GM12878 (cell line): ENCODE results near the gene KIF25. TPM values are rescaled to one million over a fixed set of nuclear protein-coding genes. Genes with fewer than 3 reads are reported as not detected.

Experiments
- ATAC-seq: fragments of 200-7000 bp; cut with Tn5 transposase; 3 replicates; pipeline ENCODE4 v1.9.1; 2020; ENCODE audit warnings: mild to moderate bottlenecking, moderate library complexity
- BruUV-seq: library from RNA; stranded (reverse); fragments of 400-500 nt; replicated peaks from 2 replicates; lab custom pipeline; 2021; lab: Mats Ljungman, UMichigan
- CTCF ChIA-PET: fragments of 300-600 bp; sonication (Branson Sonifier 250); formaldehyde crosslinking; extraction: SDS; loops from one replicate; lab custom pipeline; 2021; ENCODE audit warnings: inconsistent platforms; lab: Yijun Ruan, JAX
- POLR2A ChIA-PET: fragments of 350-600 bp; formaldehyde crosslinking; extraction: SDS; loops from one replicate; lab custom pipeline; 2021; ENCODE audit warnings: inconsistent platforms; lab: Charles Lee
- RAD21 ChIA-PET: fragments of 300-600 bp; sonication (Branson Sonifier 250); formaldehyde crosslinking; loops from one replicate; lab custom pipeline; 2023; ENCODE audit warnings: antibody characterized with exemption; ENCODE audit not compliant: unreplicated experiment; lab: Charles Lee
- SMC1A ChIA-PET: fragments of 300-600 bp; sonication (Branson Sonifier 250); formaldehyde crosslinking; loops from one replicate; lab custom pipeline; 2023; ENCODE audit not compliant: unreplicated experiment, uncharacterized antibody; lab: Charles Lee
- DNase-seq: peaks from one replicate; pipeline ENCODE4 v3.0.0-alpha.2; 2011; ENCODE audit warnings: low read depth, low spot score
- FAIRE-seq: peaks from 3 replicates; lab custom pipeline; 2011; peaks lifted over from hg19 to GRCh38; lab: Jason Lieb, UNC
- H2AFZ ChIP-seq: 2 replicates; pipeline ENCODE4 v1.6.0; 2011; ENCODE audit warnings: low read depth, low read length, control low read depth; ENCODE audit not compliant: control insufficient read depth
- H3K27ac ChIP-seq: 2 replicates; pipeline ENCODE4 v1.5.1; 2011; ENCODE audit warnings: control low read depth; ENCODE audit not compliant: control insufficient read depth, insufficient read depth
- H3K27me3 ChIP-seq, 2 experiments: replicated peaks in 1 of 2; 2 replicates each; pipeline versions ENCODE4 v1.6.0 to v1.6.1; 2011; ENCODE audit warnings: low read length in 1 of 2; ENCODE audit not compliant: control insufficient read depth in 2 of 2, insufficient read depth in 2 of 2
- H3K36me3 ChIP-seq, 2 experiments: 2 replicates each; pipeline ENCODE4 v1.5.1; 2011; ENCODE audit warnings: low read length in 1 of 2; ENCODE audit not compliant: control insufficient read depth in 2 of 2, insufficient read depth in 2 of 2
- H3K4me1 ChIP-seq: 2 replicates; pipeline ENCODE4 v1.6.1; 2011; ENCODE audit warnings: mild to moderate bottlenecking, low read length, moderate library complexity, mixed read lengths; ENCODE audit not compliant: control insufficient read depth, insufficient read depth
- H3K4me2 ChIP-seq: 2 replicates; pipeline ENCODE4 v1.6.0; 2011; ENCODE audit warnings: control low read depth; ENCODE audit not compliant: control insufficient read depth, insufficient read depth
- H3K4me3 ChIP-seq: fragments of 200-600 bp; sonication (generic); 2 replicates; pipeline ENCODE4 v1.5.1; 2016
- H3K79me2 ChIP-seq: 2 replicates; pipeline ENCODE4 v1.6.0; 2011; ENCODE audit warnings: low read length; ENCODE audit not compliant: control insufficient read depth, insufficient read depth
- H3K9ac ChIP-seq: 2 replicates; pipeline ENCODE4 v1.8.0; 2011; ENCODE audit warnings: low read length, control low read depth, mixed read lengths; ENCODE audit not compliant: control insufficient read depth, insufficient read depth
- H3K9me3 ChIP-seq: replicated peaks from 3 replicates; pipeline ENCODE4 v1.5.1; 2011; ENCODE audit warnings: mild to moderate bottlenecking, low read length; ENCODE audit not compliant: control insufficient read depth, insufficient read depth
- H4K20me1 ChIP-seq: 2 replicates; pipeline ENCODE4 v1.6.0; 2011; ENCODE audit not compliant: control insufficient read depth, insufficient read depth
- BACH1 ChIP-seq: fragments of 450-650 bp; IDR thresholded peaks from 2 replicates; pipeline ENCODE4 v1.6.1; 2017; ENCODE audit warnings: mild to moderate bottlenecking, borderline replicate concordance
- CREM ChIP-seq: IDR thresholded peaks from 2 replicates; pipeline ENCODE4 v1.6.1; 2014; ENCODE audit warnings: antibody characterized with exemption, low read depth
- FOS ChIP-seq: IDR thresholded peaks from 3 replicates; pipeline ENCODE4 v1.6.1; 2011; ENCODE audit warnings: borderline replicate concordance; ENCODE audit not compliant: insufficient read length; ENCODE audit errors: extremely low read depth
- MEF2B ChIP-seq: fragments of 450-650 bp; IDR thresholded peaks from 2 replicates; pipeline ENCODE4 v1.6.1; 2018; ENCODE audit warnings: mild to moderate bottlenecking, moderate library complexity; ENCODE audit not compliant: partially characterized antibody, poor library complexity, severe bottlenecking
- MTA3 ChIP-seq: IDR thresholded peaks from 2 replicates; pipeline ENCODE4 v1.6.1; 2012; ENCODE audit warnings: low read length, inconsistent platforms, borderline replicate concordance
- NFIC ChIP-seq: IDR thresholded peaks from 2 replicates; pipeline ENCODE4 v1.6.1; 2012; ENCODE audit warnings: low read depth, mild to moderate bottlenecking, inconsistent platforms, low read length, moderate library complexity
- RBBP5 ChIP-seq: fragments of 200-600 bp; sonication (generic); conservative IDR thresholded peaks from 2 replicates; pipeline ENCODE4 v1.6.1; 2016
- RFX5 ChIP-seq: IDR thresholded peaks from 2 replicates; pipeline ENCODE4 v1.6.1; 2011; ENCODE audit warnings: low read depth, low read length, improper control_type of control experiment
- TAF1 ChIP-seq: IDR thresholded peaks from 2 replicates; pipeline ENCODE4 v1.6.1; 2011; ENCODE audit warnings: mild to moderate bottlenecking, low read depth, low read length, borderline replicate concordance
- TCF12 ChIP-seq: IDR thresholded peaks from 2 replicates; pipeline ENCODE4 v1.6.1; 2011; ENCODE audit warnings: low read depth, mild to moderate bottlenecking, low read length
- ZSCAN29 ChIP-seq: fragments of 450-650 bp; IDR thresholded peaks from 2 replicates; pipeline ENCODE4 v1.6.1; 2017; ENCODE audit warnings: mild to moderate bottlenecking, moderate library complexity
- WGBS: methylation state at CpG from one replicate; pipeline ENCODE4 v1.1.6; 2016; ENCODE audit warnings: low lambda C conversion rate; ENCODE audit not compliant: insufficient replicate concordance, insufficient coverage; ENCODE audit errors: missing lambda C conversion rate; 5-methylcytosine and 5-hydroxymethylcytosine counted together
- in situ Hi-C: fragments of 300-500 bp; cut with MboI; formaldehyde crosslinking; loops from 9 replicates; pipeline ENCODE4 v1.14.3; 2018; ENCODE audit warnings: mixed read lengths
- intact Hi-C: fragments of 100-400 bp; cut with micrococcal nuclease; formaldehyde crosslinking; loops from one replicate; pipeline ENCODE4 v1.14.2; 2022; ENCODE audit not compliant: unreplicated experiment
- polyA plus RNA-seq, 11 experiments: library from polyadenylated mRNA; depleted of rRNA in 4 of 11; unstranded in 6 of 11; stranded (reverse) in 5 of 11; fragments of >200 nt; fragmentation: Nextera tagmentation in 4 of 11; fragmentation: Illumina TruSeq in 1 of 11; extraction: Ambion mirVana in 4 of 11; extraction: Trizol in 1 of 11; gene quantifications; 1 replicate in 1 of 11; 2 replicates in 10 of 11; pipeline versions ENCODE4 v1.2.1 to v1.2.3, GENCODE V29; 2011 to 2016; ENCODE audit warnings: inconsistent platforms in 2 of 11, missing spikeins in 2 of 11, low read depth in 1 of 11
- total RNA-seq, 4 experiments: library from RNA; depleted of rRNA in 3 of 4; stranded (reverse); fragments of >200 nt in 3 of 4; fragmentation: Illumina TruSeq in 1 of 4; extraction: Trizol in 1 of 4; gene quantifications; 2 replicates each; pipeline versions ENCODE4 v1.2.1 to v1.2.3, GENCODE V29; 2013 to 2021
- TF ChIP-seq, protein P1 (sequence below): fragments of 450-650 bp; IDR thresholded peaks from 2 replicates; pipeline ENCODE4 v1.6.1; 2017; ENCODE audit warnings: mild to moderate bottlenecking, moderate library complexity
- TF ChIP-seq, protein P2 (sequence below): fragments of 450-650 bp; formaldehyde crosslinking; IDR thresholded peaks from 2 replicates; pipeline ENCODE4 v1.4.0; 2020; ENCODE audit warnings: mild to moderate bottlenecking, moderate library complexity
- TF ChIP-seq, protein P3 (sequence below): IDR thresholded peaks from 2 replicates; pipeline ENCODE4 v1.6.1; 2012; ENCODE audit warnings: low read length, inconsistent platforms

Gene KIF25
- total and polyA plus RNA-seq, 10 of the 15 experiments (the other 5 are each of a cell fraction or from before 2014, with no cell fraction given), result not detected

DNA sequence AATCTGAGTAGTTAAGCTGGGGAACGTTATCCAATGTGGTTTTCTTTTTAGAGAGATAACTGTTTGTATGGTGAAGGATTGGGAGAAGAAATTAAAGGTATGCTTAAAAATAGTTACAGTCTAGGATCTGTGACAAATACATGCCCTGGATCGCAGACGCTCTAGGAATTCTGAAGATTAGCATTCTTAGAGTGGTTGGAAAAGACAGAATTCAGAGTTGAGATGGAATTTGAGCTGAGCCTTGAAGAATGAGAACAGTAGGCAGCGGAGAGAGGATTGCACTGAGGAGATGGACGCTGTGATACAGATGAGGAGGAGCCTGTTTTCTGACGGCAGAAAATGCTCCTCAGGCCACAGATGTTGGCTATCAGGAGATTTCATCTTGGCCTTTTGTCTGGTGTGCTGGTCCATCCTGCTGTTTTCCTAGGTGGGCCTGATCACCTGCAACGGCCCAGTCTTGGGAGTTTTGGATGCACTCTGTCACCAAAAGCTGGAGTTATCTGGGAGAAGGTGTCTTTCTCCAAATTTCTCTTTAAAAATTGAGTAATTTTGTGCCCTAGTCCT, 48.3 kb upstream of the KIF25 start:
- no TSS peak for BruUV-seq
- Histone ChIP-seq H3K36me3 (peaks cover 9 to 10% of the 10 kb centered on the region in 2 experiments), H3K27ac (no peak overlapping the region), H2AFZ (no peak overlapping the region), H4K20me1 (no peaks in the 10 kb centered on the region), H3K4me1 (no peaks in the 10 kb centered on the region), H3K9me3 (no peaks in the 10 kb centered on the region), H3K79me2 (no peaks in the 10 kb centered on the region), H3K27me3 (no peaks in the 10 kb centered on the region), H3K4me3 (no peak overlapping the region), H3K4me2 (no peak overlapping the region)
- WGBS, result 65% methylated on average over 7 of the region's 7 CpGs
- in situ Hi-C loops (no loop called here), intact Hi-C loops (no loop called here)
- POLR2A ChIA-PET, result no interaction called here
- RAD21 ChIA-PET, result no interaction called here
- no peak for ATAC-seq
- SMC1A ChIA-PET, result interaction anchor here (1.1 kb wide), 1 partner anchor 16 kb away, joined by 3 read pairs; no protein-coding TSS in a partner anchor
- no peak for FAIRE-seq
- no peak for DNase-seq
- CTCF ChIA-PET, result no interaction called here
- TF ChIP-seq BACH1 (no peak), FOS (no peak), RBBP5 (no peak), TCF12 (no peak), RFX5 (no peak), NFIC (no peak), CREM (no peak), MEF2B (no peak), TAF1 (no peak), ZSCAN29 (no peak), MTA3 (no peak)
- TF ChIP-seq, protein P1, sequence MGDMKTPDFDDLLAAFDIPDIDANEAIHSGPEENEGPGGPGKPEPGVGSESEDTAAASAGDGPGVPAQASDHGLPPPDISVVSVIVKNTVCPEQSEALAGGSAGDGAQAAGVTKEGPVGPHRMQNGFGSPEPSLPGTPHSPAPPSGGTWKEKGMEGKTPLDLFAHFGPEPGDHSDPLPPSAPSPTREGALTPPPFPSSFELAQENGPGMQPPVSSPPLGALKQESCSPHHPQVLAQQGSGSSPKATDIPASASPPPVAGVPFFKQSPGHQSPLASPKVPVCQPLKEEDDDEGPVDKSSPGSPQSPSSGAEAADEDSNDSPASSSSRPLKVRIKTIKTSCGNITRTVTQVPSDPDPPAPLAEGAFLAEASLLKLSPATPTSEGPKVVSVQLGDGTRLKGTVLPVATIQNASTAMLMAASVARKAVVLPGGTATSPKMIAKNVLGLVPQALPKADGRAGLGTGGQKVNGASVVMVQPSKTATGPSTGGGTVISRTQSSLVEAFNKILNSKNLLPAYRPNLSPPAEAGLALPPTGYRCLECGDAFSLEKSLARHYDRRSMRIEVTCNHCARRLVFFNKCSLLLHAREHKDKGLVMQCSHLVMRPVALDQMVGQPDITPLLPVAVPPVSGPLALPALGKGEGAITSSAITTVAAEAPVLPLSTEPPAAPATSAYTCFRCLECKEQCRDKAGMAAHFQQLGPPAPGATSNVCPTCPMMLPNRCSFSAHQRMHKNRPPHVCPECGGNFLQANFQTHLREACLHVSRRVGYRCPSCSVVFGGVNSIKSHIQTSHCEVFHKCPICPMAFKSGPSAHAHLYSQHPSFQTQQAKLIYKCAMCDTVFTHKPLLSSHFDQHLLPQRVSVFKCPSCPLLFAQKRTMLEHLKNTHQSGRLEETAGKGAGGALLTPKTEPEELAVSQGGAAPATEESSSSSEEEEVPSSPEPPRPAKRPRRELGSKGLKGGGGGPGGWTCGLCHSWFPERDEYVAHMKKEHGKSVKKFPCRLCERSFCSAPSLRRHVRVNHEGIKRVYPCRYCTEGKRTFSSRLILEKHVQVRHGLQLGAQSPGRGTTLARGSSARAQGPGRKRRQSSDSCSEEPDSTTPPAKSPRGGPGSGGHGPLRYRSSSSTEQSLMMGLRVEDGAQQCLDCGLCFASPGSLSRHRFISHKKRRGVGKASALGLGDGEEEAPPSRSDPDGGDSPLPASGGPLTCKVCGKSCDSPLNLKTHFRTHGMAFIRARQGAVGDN, result no peak
- TF ChIP-seq, protein P2, sequence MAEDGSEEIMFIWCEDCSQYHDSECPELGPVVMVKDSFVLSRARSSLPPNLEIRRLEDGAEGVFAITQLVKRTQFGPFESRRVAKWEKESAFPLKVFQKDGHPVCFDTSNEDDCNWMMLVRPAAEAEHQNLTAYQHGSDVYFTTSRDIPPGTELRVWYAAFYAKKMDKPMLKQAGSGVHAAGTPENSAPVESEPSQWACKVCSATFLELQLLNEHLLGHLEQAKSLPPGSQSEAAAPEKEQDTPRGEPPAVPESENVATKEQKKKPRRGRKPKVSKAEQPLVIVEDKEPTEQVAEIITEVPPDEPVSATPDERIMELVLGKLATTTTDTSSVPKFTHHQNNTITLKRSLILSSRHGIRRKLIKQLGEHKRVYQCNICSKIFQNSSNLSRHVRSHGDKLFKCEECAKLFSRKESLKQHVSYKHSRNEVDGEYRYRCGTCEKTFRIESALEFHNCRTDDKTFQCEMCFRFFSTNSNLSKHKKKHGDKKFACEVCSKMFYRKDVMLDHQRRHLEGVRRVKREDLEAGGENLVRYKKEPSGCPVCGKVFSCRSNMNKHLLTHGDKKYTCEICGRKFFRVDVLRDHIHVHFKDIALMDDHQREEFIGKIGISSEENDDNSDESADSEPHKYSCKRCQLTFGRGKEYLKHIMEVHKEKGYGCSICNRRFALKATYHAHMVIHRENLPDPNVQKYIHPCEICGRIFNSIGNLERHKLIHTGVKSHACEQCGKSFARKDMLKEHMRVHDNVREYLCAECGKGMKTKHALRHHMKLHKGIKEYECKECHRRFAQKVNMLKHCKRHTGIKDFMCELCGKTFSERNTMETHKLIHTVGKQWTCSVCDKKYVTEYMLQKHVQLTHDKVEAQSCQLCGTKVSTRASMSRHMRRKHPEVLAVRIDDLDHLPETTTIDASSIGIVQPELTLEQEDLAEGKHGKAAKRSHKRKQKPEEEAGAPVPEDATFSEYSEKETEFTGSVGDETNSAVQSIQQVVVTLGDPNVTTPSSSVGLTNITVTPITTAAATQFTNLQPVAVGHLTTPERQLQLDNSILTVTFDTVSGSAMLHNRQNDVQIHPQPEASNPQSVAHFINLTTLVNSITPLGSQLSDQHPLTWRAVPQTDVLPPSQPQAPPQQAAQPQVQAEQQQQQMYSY (CRISPR knock-in tag), result no peak
- TF ChIP-seq, protein P3, sequence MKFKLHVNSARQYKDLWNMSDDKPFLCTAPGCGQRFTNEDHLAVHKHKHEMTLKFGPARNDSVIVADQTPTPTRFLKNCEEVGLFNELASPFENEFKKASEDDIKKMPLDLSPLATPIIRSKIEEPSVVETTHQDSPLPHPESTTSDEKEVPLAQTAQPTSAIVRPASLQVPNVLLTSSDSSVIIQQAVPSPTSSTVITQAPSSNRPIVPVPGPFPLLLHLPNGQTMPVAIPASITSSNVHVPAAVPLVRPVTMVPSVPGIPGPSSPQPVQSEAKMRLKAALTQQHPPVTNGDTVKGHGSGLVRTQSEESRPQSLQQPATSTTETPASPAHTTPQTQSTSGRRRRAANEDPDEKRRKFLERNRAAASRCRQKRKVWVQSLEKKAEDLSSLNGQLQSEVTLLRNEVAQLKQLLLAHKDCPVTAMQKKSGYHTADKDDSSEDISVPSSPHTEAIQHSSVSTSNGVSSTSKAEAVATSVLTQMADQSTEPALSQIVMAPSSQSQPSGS, result no peak
- TF ChIP-seq, all 136 proteins: peak for 0
- H3K9ac ChIP-seq, result no peak overlapping the region
